IMR-90 (cell line): ENCODE results near the gene EFNA5. TPM values are rescaled to one million over a fixed set of nuclear protein-coding genes. Genes with fewer than 3 reads are reported as not detected.

Experiments
- ATAC-seq: fragments of 200-7000 bp; cut with Tn5 transposase; 2 replicates; pipeline ENCODE4 v1.9.1; 2020; ENCODE audit warnings: low read depth, mild to moderate bottlenecking, moderate library complexity
- BruUV-seq: library from RNA; stranded (reverse); fragments of 400-500 nt; replicated peaks from 2 replicates; lab custom pipeline; 2021; lab: Mats Ljungman, UMichigan
- CTCF ChIA-PET: fragments of 300-600 bp; formaldehyde crosslinking; extraction: SDS; loops from one replicate; lab custom pipeline; 2021; ENCODE audit warnings: antibody characterized with exemption; lab: Yijun Ruan, JAX
- POLR2A ChIA-PET: fragments of 300-600 bp; sonication (Branson Sonifier 250); formaldehyde crosslinking; loops from one replicate; lab custom pipeline; 2022; ENCODE audit warnings: antibody characterized with exemption; ENCODE audit not compliant: unreplicated experiment; lab: Charles Lee
- DNase-seq: peaks from one replicate; pipeline ENCODE4 v3.0.0; 2013
- H2AFZ ChIP-seq: replicated peaks from 2 replicates; pipeline ENCODE3; 2013; ENCODE audit warnings: low read length, mild to moderate bottlenecking; ENCODE audit not compliant: poor library complexity
- H2AK5ac ChIP-seq: 2 replicates; pipeline ENCODE4 v1.6.1; 2013; ENCODE audit warnings: low read depth, low read length, inconsistent platforms
- H2AK9ac ChIP-seq: replicated peaks from 2 replicates; pipeline ENCODE3; 2013; ENCODE audit warnings: mild to moderate bottlenecking, low read depth, low read length, moderate library complexity; ENCODE audit not compliant: poor library complexity
- H2BK120ac ChIP-seq: 2 replicates; pipeline ENCODE4 v1.6.1; 2013; ENCODE audit warnings: low read depth, low read length, inconsistent platforms
- H2BK15ac ChIP-seq: 3 replicates; pipeline ENCODE4 v1.6.1; 2013; ENCODE audit warnings: low read depth, low read length, inconsistent platforms
- H2BK20ac ChIP-seq: 2 replicates; pipeline ENCODE4 v1.6.1; 2013; ENCODE audit warnings: low read depth, mild to moderate bottlenecking, inconsistent platforms, low read length, moderate library complexity
- H2BK5ac ChIP-seq: 2 replicates; pipeline ENCODE4 v1.6.1; 2013; ENCODE audit warnings: mild to moderate bottlenecking, low read depth, low read length, inconsistent platforms; ENCODE audit not compliant: poor library complexity, severe bottlenecking
- H3K14ac ChIP-seq: replicated peaks from 2 replicates; pipeline ENCODE4 v1.6.1; 2013; ENCODE audit warnings: low read depth, low read length, inconsistent platforms
- H3K18ac ChIP-seq: 2 replicates; pipeline ENCODE4 v1.6.1; 2013; ENCODE audit warnings: low read depth, low read length, control low read depth
- H3K23ac ChIP-seq: 2 replicates; pipeline ENCODE4 v1.6.1; 2013; ENCODE audit warnings: low read depth, low read length, inconsistent platforms
- H3K27ac ChIP-seq: 2 replicates; pipeline ENCODE4 v1.5.1; 2013; ENCODE audit warnings: mild to moderate bottlenecking, control low read depth, low read length; ENCODE audit not compliant: insufficient read depth
- H3K27me3 ChIP-seq: 2 replicates; pipeline ENCODE4 v1.6.1; 2013; ENCODE audit warnings: low read length; ENCODE audit not compliant: control insufficient read depth, insufficient read depth
- H3K36me3 ChIP-seq: 2 replicates; pipeline ENCODE4 v1.6.1; 2013; ENCODE audit warnings: low read length, mixed read lengths; ENCODE audit not compliant: control insufficient read depth, insufficient read depth
- H3K4ac ChIP-seq: 2 replicates; pipeline ENCODE4 v1.6.1; 2013; ENCODE audit warnings: low read depth, low read length, inconsistent platforms
- H3K4me1 ChIP-seq: 2 replicates; pipeline ENCODE4 v1.6.1; 2013; ENCODE audit warnings: low read length, mixed read lengths; ENCODE audit not compliant: control insufficient read depth, insufficient read depth
- H3K4me2 ChIP-seq: 2 replicates; pipeline ENCODE4 v1.6.1; 2013; ENCODE audit warnings: low read depth, mild to moderate bottlenecking, control low read depth, low read length, moderate library complexity
- H3K4me3 ChIP-seq: 2 replicates; pipeline ENCODE4 v1.5.1; 2013; ENCODE audit warnings: low read depth, mild to moderate bottlenecking, control low read depth, low read length, moderate library complexity; ENCODE audit not compliant: insufficient read depth
- H3K56ac ChIP-seq: 2 replicates; pipeline ENCODE4 v1.6.1; 2013; ENCODE audit warnings: low read length, inconsistent platforms; ENCODE audit not compliant: insufficient read depth; ENCODE audit errors: extremely low read depth
- H3K79me1 ChIP-seq, 2 experiments: 2 replicates each; pipeline ENCODE4 v1.6.1; 2013; ENCODE audit warnings: low read length in 2 of 2, inconsistent platforms in 1 of 2, low read depth in 1 of 2
- H3K9ac ChIP-seq: 2 replicates; pipeline ENCODE4 v1.6.1; 2013; ENCODE audit warnings: low read depth, low read length, control low read depth
- H3K9me1 ChIP-seq: 2 replicates; pipeline ENCODE4 v1.6.1; 2013; ENCODE audit warnings: low read length, inconsistent platforms; ENCODE audit not compliant: insufficient read depth
- H3K9me3 ChIP-seq: 2 replicates; pipeline ENCODE4 v1.6.1; 2013; ENCODE audit warnings: low read length; ENCODE audit not compliant: control insufficient read depth, insufficient read depth
- H4K20me1 ChIP-seq: 2 replicates; pipeline ENCODE4 v1.6.1; 2013; ENCODE audit warnings: low read length, inconsistent platforms; ENCODE audit not compliant: insufficient read depth
- H4K5ac ChIP-seq: 2 replicates; pipeline ENCODE4 v1.6.1; 2013; ENCODE audit warnings: mild to moderate bottlenecking, low read depth, low read length, control low read depth
- H4K8ac ChIP-seq, 2 experiments: 2 replicates each; pipeline ENCODE4 v1.6.1; 2013; ENCODE audit warnings: low read depth in 2 of 2, low read length in 2 of 2, control low read depth in 1 of 2, inconsistent platforms in 1 of 2
- H4K91ac ChIP-seq: 2 replicates; pipeline ENCODE4 v1.6.1; 2013; ENCODE audit warnings: low read depth, low read length, inconsistent platforms; ENCODE audit not compliant: insufficient read depth
- BHLHE40 ChIP-seq: fragments of 150-350 bp; IDR thresholded peaks from 2 replicates; pipeline ENCODE4 v1.6.1; 2016; ENCODE audit warnings: mild to moderate bottlenecking, low read depth, low read length
- CEBPB ChIP-seq: IDR thresholded peaks from 2 replicates; pipeline ENCODE4 v1.6.1; 2012; ENCODE audit warnings: low read depth, low read length, improper control_type of control experiment
- CHD1 ChIP-seq: IDR thresholded peaks from 2 replicates; pipeline ENCODE4 v1.6.1; 2012; ENCODE audit warnings: low read depth, low read length, improper control_type of control experiment
- CTCF ChIP-seq: conservative IDR thresholded peaks from 2 replicates; pipeline ENCODE4 v1.5.1; 2012; ENCODE audit warnings: mild to moderate bottlenecking, low read depth, low read length, improper control_type of control experiment
- FOS ChIP-seq: fragments of 150-350 bp; IDR thresholded peaks from 2 replicates; pipeline ENCODE4 v1.6.1; 2016; ENCODE audit warnings: low read depth, low read length
- MAFK ChIP-seq: IDR thresholded peaks from 2 replicates; pipeline ENCODE4 v1.6.1; 2012; ENCODE audit warnings: low read depth, low read length, improper control_type of control experiment
- MAZ ChIP-seq: IDR thresholded peaks from 2 replicates; pipeline ENCODE4 v1.6.1; 2012; ENCODE audit warnings: low read depth, mild to moderate bottlenecking, low read length, improper control_type of control experiment, moderate library complexity, borderline replicate concordance
- MXI1 ChIP-seq: IDR thresholded peaks from 2 replicates; pipeline ENCODE4 v1.6.1; 2012; ENCODE audit warnings: low read depth, mild to moderate bottlenecking, low read length, moderate library complexity, borderline replicate concordance
- NFE2L2 ChIP-seq: fragments of 150-350 bp; IDR thresholded peaks from 2 replicates; pipeline ENCODE4 v1.6.1; 2016; ENCODE audit warnings: low read depth, mild to moderate bottlenecking, low read length
- POLR2A ChIP-seq: IDR thresholded peaks from 2 replicates; pipeline ENCODE4 v1.6.1; 2012; ENCODE audit warnings: mild to moderate bottlenecking, low read depth, low read length
- RAD21 ChIP-seq: IDR thresholded peaks from 2 replicates; pipeline ENCODE4 v1.6.1; 2012; ENCODE audit warnings: low read length, improper control_type of control experiment
- RCOR1 ChIP-seq: IDR thresholded peaks from 2 replicates; pipeline ENCODE4 v1.6.1; 2012; ENCODE audit warnings: mild to moderate bottlenecking, low read length, improper control_type of control experiment; ENCODE audit not compliant: insufficient replicate concordance
- RFX5 ChIP-seq: IDR thresholded peaks from 2 replicates; pipeline ENCODE4 v1.8.0; 2012; ENCODE audit warnings: low read depth, mild to moderate bottlenecking, low read length, moderate library complexity
- SMC3 ChIP-seq: fragments of 150-350 bp; IDR thresholded peaks from 2 replicates; pipeline ENCODE4 v1.6.1; 2016; ENCODE audit warnings: low read depth, mild to moderate bottlenecking, antibody characterized with exemption, low read length, moderate library complexity
- USF2 ChIP-seq: fragments of 150-350 bp; IDR thresholded peaks from 2 replicates; pipeline ENCODE4 v1.6.1; 2017; ENCODE audit warnings: mild to moderate bottlenecking, antibody characterized with exemption, low read length, low read depth
- WGBS, 2 experiments: methylation state at CpG; one replicate each; pipeline versions ENCODE4 v1.1.5 to v1.1.7; 2013; ENCODE audit warnings: missing lambda C conversion rate in 2 of 2; ENCODE audit not compliant: insufficient read length in 1 of 2; ENCODE audit errors: extremely low coverage in 2 of 2; 5-methylcytosine and 5-hydroxymethylcytosine counted together
- dilution Hi-C: fragments of 300-500 bp; cut with HindIII; formaldehyde crosslinking; loops from one replicate; pipeline ENCODE4 v1.14.3; 2018; ENCODE audit warnings: low sequenced_read_pairs; ENCODE audit not compliant: unreplicated experiment
- in situ Hi-C: fragments of 300-500 bp; cut with MboI; formaldehyde crosslinking; loops from 3 replicates; pipeline ENCODE4 v1.14.3; 2019; ENCODE audit warnings: low sequenced_read_pairs, inconsistent platforms, mixed read lengths
- intact Hi-C: fragments of 100-400 bp; cut with micrococcal nuclease; formaldehyde crosslinking; loops from 2 replicates; pipeline ENCODE4 v1.10.0; 2022
- polyA plus RNA-seq, 3 experiments: library from polyadenylated mRNA; depleted of rRNA; stranded (reverse); fragments of >200 nt; gene quantifications; 2 replicates each; pipeline ENCODE4 v1.2.3, GENCODE V29; 2012; ENCODE audit warnings: low replicate concordance in 1 of 3
- total RNA-seq: library from RNA; depleted of rRNA; stranded (reverse); fragments of >200 nt; gene quantifications from 2 replicates; pipeline ENCODE4 v1.2.3, GENCODE V29; 2012
- TF ChIP-seq, protein P1 (sequence below): fragments of 150-350 bp; IDR thresholded peaks from 2 replicates; pipeline ENCODE4 v1.6.1; 2016; ENCODE audit warnings: low read depth, mild to moderate bottlenecking, low read length, moderate library complexity, borderline replicate concordance

EFNA5 gene
- total and polyA plus RNA-seq, 2 of the 4 experiments (the other 2 are of a cell fraction): 1.5 to 1.6 TPM

GRCh38 chr5:107464416-107464815, 206.3 kb downstream of the EFNA5 start:
- Histone ChIP-seq H4K5ac (no peak overlapping the region), H3K56ac (no peak overlapping the region), H2BK5ac (no peak overlapping the region), H3K23ac (no peak overlapping the region), H4K20me1 (no peaks in the 10 kb centered on the region), H3K9me3 (no peaks in the 10 kb centered on the region), H3K9me1 (peaks cover 11% of the 10 kb centered on the region), H3K4me2 (no peak overlapping the region), H2AK5ac (no peak overlapping the region), H3K18ac (no peak overlapping the region), H2AFZ (no peak overlapping the region), H2AK9ac (no peak overlapping the region), H3K4me1 (peaks cover 10% of the 10 kb centered on the region), H3K27ac (no peak overlapping the region), H4K8ac (no peak overlapping the region), H3K14ac (no peak overlapping the region), H3K9ac (no peak overlapping the region), H2BK15ac (0 out of 3 replicates have a peak overlapping the region, but pooled peaks have one; percentile 26), H2BK20ac (peak overlapping the region; percentile 48; the same call in 1 of the 2 replicates), H3K79me1 (peaks cover 0 to 8% of the 10 kb centered on the region in 2 experiments; a peak in 1 of 4 replicates), H3K27me3 (no peaks in the 10 kb centered on the region), H3K4ac (no peak overlapping the region), H2BK120ac (peak overlapping the region; percentile 14; the same call in 1 of the 2 replicates), H4K91ac (no peak overlapping the region), H3K4me3 (no peak overlapping the region), H3K36me3 (no peaks in the 10 kb centered on the region)
- CTCF ChIA-PET: interaction anchor here (0.6 kb wide), 1 partner anchor 207 kb away, joined by 4 read pairs; no protein-coding TSS in a partner anchor
- in situ Hi-C loops (no loop called here), intact Hi-C loops (no loop called here), dilution Hi-C loops (no loop called here)
- no peak for DNase-seq
- BruUV-seq: no TSS peak
- ATAC-seq: no peak
- POLR2A ChIA-PET: interaction anchor here (0.6 kb wide), 1 partner anchor 22 kb away, joined by 4 read pairs; no protein-coding TSS in a partner anchor
- 60% methylated on average over 3 of the region's 4 CpGs; no CpG with 5 or more reads in 1 of the 2 experiments for WGBS, 2 experiments
- no peak for TF ChIP-seq MXI1
- TF ChIP-seq MAFK: no peak
- no peak for TF ChIP-seq POLR2A
- TF ChIP-seq FOS: no peak
- no peak for TF ChIP-seq SMC3
- no peak for TF ChIP-seq RAD21
- no peak for TF ChIP-seq USF2
- TF ChIP-seq CTCF: no peak
- TF ChIP-seq RCOR1: no peak
- TF ChIP-seq CHD1: no peak
- TF ChIP-seq, protein P1, sequence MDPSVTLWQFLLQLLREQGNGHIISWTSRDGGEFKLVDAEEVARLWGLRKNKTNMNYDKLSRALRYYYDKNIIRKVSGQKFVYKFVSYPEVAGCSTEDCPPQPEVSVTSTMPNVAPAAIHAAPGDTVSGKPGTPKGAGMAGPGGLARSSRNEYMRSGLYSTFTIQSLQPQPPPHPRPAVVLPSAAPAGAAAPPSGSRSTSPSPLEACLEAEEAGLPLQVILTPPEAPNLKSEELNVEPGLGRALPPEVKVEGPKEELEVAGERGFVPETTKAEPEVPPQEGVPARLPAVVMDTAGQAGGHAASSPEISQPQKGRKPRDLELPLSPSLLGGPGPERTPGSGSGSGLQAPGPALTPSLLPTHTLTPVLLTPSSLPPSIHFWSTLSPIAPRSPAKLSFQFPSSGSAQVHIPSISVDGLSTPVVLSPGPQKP: no peak
- no peak for TF ChIP-seq MAZ
- TF ChIP-seq BHLHE40: no peak
- TF ChIP-seq NFE2L2: no peak
- no peak for TF ChIP-seq RFX5
- TF ChIP-seq CEBPB: no peak
